Measurements from ENCODE around the gene MYF5.
"Not testable (repeated sequence)": the region's sequence is repeated elsewhere in the genome, so short reads cannot be mapped to it uniquely, and the experiment has no call there.

Gene MYF5

DNA sequence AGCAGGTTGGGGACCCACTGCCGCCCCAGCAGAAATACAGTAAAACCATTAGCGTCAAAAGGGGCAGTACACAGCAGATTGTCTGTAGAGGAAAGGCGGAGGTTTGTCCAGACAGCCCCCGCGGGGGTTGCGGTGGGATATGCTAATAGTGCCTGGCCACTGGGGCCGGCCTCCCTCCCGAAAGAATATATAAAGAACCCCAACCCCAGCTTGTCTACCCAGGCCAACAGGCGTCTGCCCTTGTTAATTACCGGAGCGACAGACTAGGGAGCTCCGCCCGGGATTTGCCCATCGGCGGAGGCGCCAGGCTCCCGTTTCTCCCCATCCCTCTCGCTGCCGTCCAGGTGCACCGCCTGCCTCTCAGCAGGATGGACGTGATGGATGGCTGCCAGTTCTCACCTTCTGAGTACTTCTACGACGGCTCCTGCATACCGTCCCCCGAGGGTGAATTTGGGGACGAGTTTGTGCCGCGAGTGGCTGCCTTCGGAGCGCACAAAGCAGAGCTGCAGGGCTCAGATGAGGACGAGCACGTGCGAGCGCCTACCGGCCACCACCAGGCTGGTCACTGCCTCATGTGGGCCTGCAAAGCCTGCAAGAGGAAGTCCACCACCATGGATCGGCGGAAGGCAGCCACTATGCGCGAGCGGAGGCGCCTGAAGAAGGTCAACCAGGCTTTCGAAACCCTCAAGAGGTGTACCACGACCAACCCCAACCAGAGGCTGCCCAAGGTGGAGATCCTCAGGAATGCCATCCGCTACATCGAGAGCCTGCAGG, at the start of gene MYF5:
MYF5 (plus strand) TSS at position 217 of the 774 bp plus-strand sequence; CDS start at position 369, 152 bp downstream.
- no peaks in the 10 kb centered on the region for H3K9me3 ChIP-seq (ENCODE audit: low read length)
- no peaks in the 10 kb centered on the region for H3K9me2 ChIP-seq (ENCODE audit: low read depth, low read length)
- no peak within 1 kb of the TSS for H3K9ac ChIP-seq (ENCODE audit: low read length)
- TF ChIP-seq EZH2 (IDR thresholded peaks at IDR 0.05; ENCODE audit: borderline replicate concordance, low read length), result no peak
- TF ChIP-seq, protein P1, sequence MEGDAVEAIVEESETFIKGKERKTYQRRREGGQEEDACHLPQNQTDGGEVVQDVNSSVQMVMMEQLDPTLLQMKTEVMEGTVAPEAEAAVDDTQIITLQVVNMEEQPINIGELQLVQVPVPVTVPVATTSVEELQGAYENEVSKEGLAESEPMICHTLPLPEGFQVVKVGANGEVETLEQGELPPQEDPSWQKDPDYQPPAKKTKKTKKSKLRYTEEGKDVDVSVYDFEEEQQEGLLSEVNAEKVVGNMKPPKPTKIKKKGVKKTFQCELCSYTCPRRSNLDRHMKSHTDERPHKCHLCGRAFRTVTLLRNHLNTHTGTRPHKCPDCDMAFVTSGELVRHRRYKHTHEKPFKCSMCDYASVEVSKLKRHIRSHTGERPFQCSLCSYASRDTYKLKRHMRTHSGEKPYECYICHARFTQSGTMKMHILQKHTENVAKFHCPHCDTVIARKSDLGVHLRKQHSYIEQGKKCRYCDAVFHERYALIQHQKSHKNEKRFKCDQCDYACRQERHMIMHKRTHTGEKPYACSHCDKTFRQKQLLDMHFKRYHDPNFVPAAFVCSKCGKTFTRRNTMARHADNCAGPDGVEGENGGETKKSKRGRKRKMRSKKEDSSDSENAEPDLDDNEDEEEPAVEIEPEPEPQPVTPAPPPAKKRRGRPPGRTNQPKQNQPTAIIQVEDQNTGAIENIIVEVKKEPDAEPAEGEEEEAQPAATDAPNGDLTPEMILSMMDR (IDR thresholded peaks at IDR 0.05; ENCODE audit: low read length), result no peak
- no peak within 1 kb of the TSS for H3K4me2 ChIP-seq (ENCODE audit: low read length)
- H4K20me1 ChIP-seq (ENCODE audit: insufficient read depth, low read length), result no peaks in the 10 kb centered on the region
- H3K27me3 ChIP-seq (ENCODE audit: insufficient read depth, low read length), result no peaks in the 10 kb centered on the region
- no peaks in the 10 kb centered on the region for H3F3A ChIP-seq (ENCODE audit: insufficient read depth, low read length)
- H3K4me3 ChIP-seq (ENCODE audit: low read depth, low read length, poor library complexity, severe bottlenecking), result no peak within 1 kb of the TSS
- no peaks in the 10 kb centered on the region for H3K79me2 ChIP-seq (ENCODE audit: insufficient read depth, low read length)
- no peaks in the 10 kb centered on the region for H3K4me1 ChIP-seq (ENCODE audit: insufficient read depth, low read length, severe bottlenecking)
- no peak within 1 kb of the TSS for H3K27ac ChIP-seq (ENCODE audit: low read depth, low read length, poor library complexity, severe bottlenecking)
- H2AFZ ChIP-seq (ENCODE audit: low read length), result no peak within 1 kb of the TSS
- H3K36me3 ChIP-seq (ENCODE audit: insufficient read depth, low read length), result no peaks in the 10 kb centered on the region

DNA sequence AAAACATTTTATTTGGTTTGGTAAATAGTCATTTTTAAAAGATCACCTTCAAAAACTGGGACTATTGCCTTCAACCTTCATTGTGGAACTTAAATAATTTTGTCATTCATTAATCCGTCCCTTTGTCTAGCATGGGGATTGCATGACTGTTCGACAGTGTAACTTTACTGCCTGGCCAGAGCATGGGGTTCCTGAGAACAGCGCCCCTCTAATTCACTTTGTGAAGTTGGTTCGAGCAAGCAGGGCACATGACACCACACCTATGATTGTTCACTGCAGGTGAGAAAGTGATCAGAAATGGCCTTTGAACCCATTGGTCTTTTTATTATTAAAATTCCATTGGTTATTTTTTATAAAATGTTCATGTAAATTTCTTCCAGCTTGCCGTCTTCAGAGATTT, 46.5 kb upstream of the MYF5 start:
- H3K9me3 ChIP-seq (ENCODE audit: low read length), result no peaks in the 10 kb centered on the region
- no peaks in the 10 kb centered on the region for H3K36me3 ChIP-seq (ENCODE audit: insufficient read depth, low read length)
- no peak overlapping the region for H2AFZ ChIP-seq (ENCODE audit: low read length)

DNA sequence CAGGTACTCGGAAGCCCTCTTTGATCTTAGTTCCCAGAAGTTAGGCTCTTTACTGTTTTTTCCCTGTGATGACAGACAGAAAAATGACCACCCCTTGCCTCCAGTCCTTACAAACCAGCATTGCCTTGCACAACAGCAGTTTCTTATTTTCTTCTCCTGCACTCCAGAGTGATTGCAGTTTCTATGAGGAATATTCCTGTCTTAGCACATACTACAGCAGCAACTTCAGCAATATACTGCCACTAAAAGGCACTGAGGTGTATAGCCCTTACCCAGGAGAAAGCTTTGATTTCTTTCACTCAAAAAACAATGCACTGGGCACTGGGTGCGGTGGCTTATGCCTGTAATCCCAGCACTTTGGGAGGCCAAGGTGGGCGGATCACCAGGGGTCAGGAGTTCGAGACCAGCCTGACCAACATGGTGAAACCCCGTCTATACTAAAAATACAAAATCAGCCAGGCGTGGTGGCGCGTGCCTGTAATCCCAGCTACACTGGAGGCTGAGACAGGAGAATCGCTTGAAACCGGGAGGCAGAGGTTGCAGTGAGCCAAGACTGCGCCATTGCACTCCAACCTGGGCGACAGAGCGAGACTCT, 40.6 kb upstream of the MYF5 start:
- H3K9me2 ChIP-seq (ENCODE audit: low read depth, low read length); H3K4me2 ChIP-seq (ENCODE audit: low read length): not testable (repeated sequence)

More for the DNA sequence above, 46.5 kb upstream of the MYF5 start:
- no peak overlapping the region for H3K4me3 ChIP-seq (ENCODE audit: low read depth, low read length, poor library complexity, severe bottlenecking)
- H3K79me2 ChIP-seq (ENCODE audit: insufficient read depth, low read length), result no peaks in the 10 kb centered on the region
- no peaks in the 10 kb centered on the region for H3K9me2 ChIP-seq (ENCODE audit: low read depth, low read length)
- TF ChIP-seq, protein P1 (IDR thresholded peaks at IDR 0.05; ENCODE audit: low read length), result no peak
- no peak for TF ChIP-seq EZH2 (IDR thresholded peaks at IDR 0.05; ENCODE audit: borderline replicate concordance, low read length)
- H3F3A ChIP-seq (ENCODE audit: insufficient read depth, low read length), result peaks cover 3% of the 10 kb centered on the region; the same call in 1 of the 2 replicates
- H3K4me2 ChIP-seq (ENCODE audit: low read length), result no peak overlapping the region
- H3K27me3 ChIP-seq (ENCODE audit: insufficient read depth, low read length), result no peaks in the 10 kb centered on the region
- no peaks in the 10 kb centered on the region for H3K4me1 ChIP-seq (ENCODE audit: insufficient read depth, low read length, severe bottlenecking)
- no peaks in the 10 kb centered on the region for H4K20me1 ChIP-seq (ENCODE audit: insufficient read depth, low read length)
- no peak overlapping the region for H3K27ac ChIP-seq (ENCODE audit: low read depth, low read length, poor library complexity, severe bottlenecking)
- no peak overlapping the region for H3K9ac ChIP-seq (ENCODE audit: low read length)

More for the DNA sequence above, 40.6 kb upstream of the MYF5 start:
- H3K4me1 ChIP-seq (ENCODE audit: insufficient read depth, low read length, severe bottlenecking); H2AFZ ChIP-seq (ENCODE audit: low read length); H3K9me3 ChIP-seq (ENCODE audit: low read length); H3K27ac ChIP-seq (ENCODE audit: low read depth, low read length, poor library complexity, severe bottlenecking); H3K9ac ChIP-seq (ENCODE audit: low read length); H3K4me3 ChIP-seq (ENCODE audit: low read depth, low read length, poor library complexity, severe bottlenecking); H3K79me2 ChIP-seq (ENCODE audit: insufficient read depth, low read length); H4K20me1 ChIP-seq (ENCODE audit: insufficient read depth, low read length); H3F3A ChIP-seq (ENCODE audit: insufficient read depth, low read length); H3K27me3 ChIP-seq (ENCODE audit: insufficient read depth, low read length); H3K36me3 ChIP-seq (ENCODE audit: insufficient read depth, low read length): not testable (repeated sequence)
